Measurements from ENCODE around the gene OSBPL10. TPM values are rescaled to one million over a fixed set of nuclear protein-coding genes. Genes with fewer than 3 reads are reported as not detected.

The OSBPL10 gene
- total and polyA plus RNA-seq, 2 of the 4 experiments (the other 2 are of a cell fraction), result 9.5 to 10.1 TPM

GRCh38 chr3:31621314-31621713, 359.7 kb downstream of the OSBPL10 start:
- in situ Hi-C loops (cut with MboI; ENCODE audit: low sequenced_read_pairs) (loop anchor here (25.0 kb wide), 1 partner anchor 516 kb away; no protein-coding TSS in a partner anchor), dilution Hi-C loops (cut with HindIII; ENCODE audit: low sequenced_read_pairs, unreplicated experiment) (no loop called here), intact Hi-C loops (cut with micrococcal nuclease) (no loop called here)
- no peak overlapping the region for H3K23ac ChIP-seq (ENCODE audit: low read depth, low read length)
- H4K91ac ChIP-seq (ENCODE audit: insufficient read depth, low read depth, low read length), result no peak overlapping the region
- WGBS, 2 experiments (ENCODE audit: extremely low coverage in 2 of 2, insufficient read length in 1 of 2), result no CpG with 5 or more reads among the region's 3 CpGs
- no peaks in the 10 kb centered on the region for H3K27me3 ChIP-seq (ENCODE audit: control insufficient read depth, insufficient read depth, low read length)
- H3K4ac ChIP-seq (ENCODE audit: low read depth, low read length), result no peak overlapping the region
- DNase-seq (peak; percentile 17), ATAC-seq (ENCODE audit: low read depth) (no peak)
- H3K4me3 ChIP-seq (ENCODE audit: insufficient read depth, low read depth, low read length), result no peak overlapping the region
- ChIA-PET POLR2A (ENCODE audit: unreplicated experiment) (no interaction called here), CTCF (interaction anchor here (0.6 kb wide), 1 partner anchor 135 kb away, joined by 3 read pairs; no protein-coding TSS in a partner anchor)
- H3K36me3 ChIP-seq (ENCODE audit: control insufficient read depth, insufficient read depth, low read length), result peaks cover 9% of the 10 kb centered on the region; the same call in 1 of the 2 replicates
- H2BK15ac ChIP-seq (ENCODE audit: low read depth, low read length), result no peak overlapping the region
- no peak overlapping the region for H3K9ac ChIP-seq (ENCODE audit: low read depth, low read length)
- H2AK5ac ChIP-seq (ENCODE audit: low read depth, low read length), result no peak overlapping the region
- no peak overlapping the region for H3K27ac ChIP-seq (ENCODE audit: insufficient read depth, low read length)
- no peak overlapping the region for H3K56ac ChIP-seq (ENCODE audit: extremely low read depth, insufficient read depth, low read length)
- H2BK5ac ChIP-seq (ENCODE audit: low read depth, low read length, poor library complexity, severe bottlenecking), result no peak overlapping the region
- no peak overlapping the region for H2BK120ac ChIP-seq (ENCODE audit: low read depth, low read length)
- TF ChIP-seq FOS (IDR thresholded peaks at IDR 0.05; ENCODE audit: low read depth, low read length) (no peak), RFX5 (IDR thresholded peaks at IDR 0.05; ENCODE audit: low read depth, low read length) (no peak), USF2 (IDR thresholded peaks at IDR 0.05; ENCODE audit: low read depth, low read length) (no peak), BHLHE40 (IDR thresholded peaks at IDR 0.05; ENCODE audit: low read depth, low read length) (no peak), SMC3 (IDR thresholded peaks at IDR 0.05; ENCODE audit: low read depth, low read length) (no peak)
- no peaks in the 10 kb centered on the region for H3K9me3 ChIP-seq (ENCODE audit: control insufficient read depth, insufficient read depth, low read length)
- BruUV-seq (replicated peaks), result no TSS peak
- peaks cover 2% of the 10 kb centered on the region; the same call in 1 of the 2 replicates for H3K4me1 ChIP-seq (ENCODE audit: control insufficient read depth, insufficient read depth, low read length)
- no peak overlapping the region for H3K14ac ChIP-seq (replicated peaks; ENCODE audit: low read depth, low read length)
- no peaks in the 10 kb centered on the region for H4K20me1 ChIP-seq (ENCODE audit: insufficient read depth, low read length)
- no peak overlapping the region for H4K5ac ChIP-seq (ENCODE audit: low read depth, low read length)
- H3K79me1 ChIP-seq (ENCODE audit: low read depth in 1 of 2, low read length in 2 of 2), result peaks cover 2 to 4% of the 10 kb centered on the region in 2 experiments; a peak in 3 of 4 replicates
- H3K18ac ChIP-seq (ENCODE audit: low read depth, low read length), result no peak overlapping the region
- H2AFZ ChIP-seq (replicated peaks; ENCODE audit: low read length, poor library complexity), result no peak overlapping the region
- no peaks in the 10 kb centered on the region for H3K9me1 ChIP-seq (ENCODE audit: insufficient read depth, low read length)
- no peak overlapping the region for H4K8ac ChIP-seq (ENCODE audit: low read depth in 2 of 2, low read length in 2 of 2)
- no peak overlapping the region for H2AK9ac ChIP-seq (replicated peaks; ENCODE audit: low read depth, low read length, poor library complexity)
- H2BK20ac ChIP-seq (ENCODE audit: low read depth, low read length), result no peak overlapping the region
- no peak overlapping the region for H3K4me2 ChIP-seq (ENCODE audit: low read depth, low read length)
